AG04449 (cell line): ENCODE results near the gene SEC22A.

Experiments
- CTCF ChIA-PET: fragments of 350-600 bp; formaldehyde crosslinking; extraction: SDS; loops from one replicate; lab custom pipeline; 2021; ENCODE audit warnings: antibody characterized with exemption; lab: Yijun Ruan, JAX
- POLR2A ChIA-PET: fragments of 400-600, 350-600 bp; formaldehyde crosslinking; extraction: SDS; loops from one replicate; lab custom pipeline; 2020; ENCODE audit warnings: antibody characterized with exemption, inconsistent platforms; lab: Yijun Ruan, JAX
- DNase-seq: peaks from one replicate; pipeline ENCODE4 v3.0.0-alpha.2; 2010; ENCODE audit warnings: low read depth, low spot score
- H3K4me3 ChIP-seq: 2 replicates; pipeline ENCODE4 v1.5.1; 2011; ENCODE audit warnings: low read depth, mild to moderate bottlenecking, control low read depth, low read length
- TF ChIP-seq, protein P1 (sequence below): IDR thresholded peaks from one replicate; pipeline ENCODE4 v1.5.1; 2011; ENCODE audit warnings: mild to moderate bottlenecking, moderate library complexity, low read length, control low read depth, inconsistent platforms; ENCODE audit not compliant: insufficient read depth; ENCODE audit errors: missing control alignments

SEC22A gene

DNA sequence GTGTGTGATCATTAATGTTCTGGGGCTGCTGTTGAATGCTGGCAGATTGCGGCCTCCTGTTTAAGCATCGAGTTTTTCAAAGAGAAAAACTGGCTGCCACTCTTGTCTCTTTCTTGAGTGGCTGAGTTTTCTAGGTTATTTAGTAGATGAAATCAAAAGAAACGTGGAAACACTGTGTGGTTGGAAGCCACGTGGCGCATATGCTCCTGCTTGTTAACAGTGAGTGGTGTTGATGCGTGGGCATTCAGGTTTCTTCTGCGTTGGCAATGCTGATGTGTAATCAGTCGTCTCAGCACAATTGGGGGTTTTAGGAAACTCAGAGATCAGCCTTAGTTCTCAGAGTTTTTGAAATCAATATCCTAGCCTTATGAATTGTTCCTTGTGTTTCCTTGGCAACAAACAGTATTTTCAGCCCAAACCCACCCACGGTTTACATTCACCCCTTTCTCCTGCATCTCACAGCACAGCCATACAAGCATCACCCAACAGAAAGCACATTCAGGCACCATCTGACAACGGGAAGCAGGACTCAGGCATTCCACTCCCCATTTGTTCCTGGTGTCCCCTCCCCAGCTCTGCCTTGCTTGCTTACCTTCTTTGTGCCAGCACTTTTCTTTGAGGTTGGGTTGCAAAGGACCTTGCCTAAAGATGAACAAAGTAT lies 74.7 kb downstream of the SEC22A start:
- CTCF ChIA-PET: interaction anchor here (2.2 kb wide), 1 partner anchor 9 kb away, joined by 14 read pairs; no protein-coding TSS in a partner anchor

GRCh38 chr3:123277106-123277505 lies 75.4 kb downstream of the SEC22A start:
- ChIA-PET POLR2A (no interaction called here), CTCF (no interaction called here)
- TF ChIP-seq, protein P1, sequence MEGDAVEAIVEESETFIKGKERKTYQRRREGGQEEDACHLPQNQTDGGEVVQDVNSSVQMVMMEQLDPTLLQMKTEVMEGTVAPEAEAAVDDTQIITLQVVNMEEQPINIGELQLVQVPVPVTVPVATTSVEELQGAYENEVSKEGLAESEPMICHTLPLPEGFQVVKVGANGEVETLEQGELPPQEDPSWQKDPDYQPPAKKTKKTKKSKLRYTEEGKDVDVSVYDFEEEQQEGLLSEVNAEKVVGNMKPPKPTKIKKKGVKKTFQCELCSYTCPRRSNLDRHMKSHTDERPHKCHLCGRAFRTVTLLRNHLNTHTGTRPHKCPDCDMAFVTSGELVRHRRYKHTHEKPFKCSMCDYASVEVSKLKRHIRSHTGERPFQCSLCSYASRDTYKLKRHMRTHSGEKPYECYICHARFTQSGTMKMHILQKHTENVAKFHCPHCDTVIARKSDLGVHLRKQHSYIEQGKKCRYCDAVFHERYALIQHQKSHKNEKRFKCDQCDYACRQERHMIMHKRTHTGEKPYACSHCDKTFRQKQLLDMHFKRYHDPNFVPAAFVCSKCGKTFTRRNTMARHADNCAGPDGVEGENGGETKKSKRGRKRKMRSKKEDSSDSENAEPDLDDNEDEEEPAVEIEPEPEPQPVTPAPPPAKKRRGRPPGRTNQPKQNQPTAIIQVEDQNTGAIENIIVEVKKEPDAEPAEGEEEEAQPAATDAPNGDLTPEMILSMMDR: no peak
- no peak overlapping the region for H3K4me3 ChIP-seq
- DNase-seq: no peak

More for the DNA sequence above, 74.7 kb downstream of the SEC22A start:
- DNase-seq: no peak
- H3K4me3 ChIP-seq: no peak overlapping the region
- POLR2A ChIA-PET: no interaction called here
- TF ChIP-seq, protein P1: no peak

- TF ChIP-seq, protein P1: no peak
- CTCF ChIA-PET: interaction anchor here (1.9 kb wide), 1 partner anchor 51 kb away, joined by 4 read pairs; no protein-coding TSS in a partner anchor
- no peak for DNase-seq
- no peak overlapping the region for H3K4me3 ChIP-seq
- POLR2A ChIA-PET: no interaction called here
Observed at GRCh38 chr3:123278446-123278845, 76.7 kb downstream of the SEC22A start.

DNA sequence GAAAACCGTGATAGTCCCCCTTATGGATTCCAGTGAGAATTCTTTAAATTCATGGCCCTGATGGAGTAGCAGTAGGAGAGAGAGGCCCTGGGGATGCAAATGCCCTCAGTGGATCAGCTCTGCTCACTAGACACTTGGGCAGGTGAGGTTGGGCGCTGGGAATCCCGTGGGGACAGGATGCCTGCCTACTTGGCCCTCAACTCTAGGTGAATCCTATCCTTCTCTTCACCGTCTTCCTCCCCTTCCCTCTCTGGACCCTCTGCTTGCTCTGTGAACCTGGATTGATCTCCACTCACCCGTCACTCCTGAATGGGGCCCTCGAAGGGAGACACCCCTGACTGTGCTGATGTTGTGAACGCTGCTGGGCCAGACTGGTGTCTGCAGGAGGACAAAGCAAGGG lies 77.4 kb downstream of the SEC22A start:
- DNase-seq: no peak
- no peak overlapping the region for H3K4me3 ChIP-seq
- CTCF ChIA-PET: interaction anchor here (1.0 to 1.9 kb wide), 2 partner anchors 12 to 50 kb away, joined by 4 read pairs; no protein-coding TSS in a partner anchor
- POLR2A ChIA-PET: no interaction called here
- TF ChIP-seq, protein P1: no peak

- CTCF ChIA-PET: interaction anchor here (1.1 kb wide), 1 partner anchor 9 kb away, joined by 4 read pairs; no protein-coding TSS in a partner anchor
Observed at GRCh38 chr3:123281406-123281805, 79.7 kb downstream of the SEC22A start.

DNA sequence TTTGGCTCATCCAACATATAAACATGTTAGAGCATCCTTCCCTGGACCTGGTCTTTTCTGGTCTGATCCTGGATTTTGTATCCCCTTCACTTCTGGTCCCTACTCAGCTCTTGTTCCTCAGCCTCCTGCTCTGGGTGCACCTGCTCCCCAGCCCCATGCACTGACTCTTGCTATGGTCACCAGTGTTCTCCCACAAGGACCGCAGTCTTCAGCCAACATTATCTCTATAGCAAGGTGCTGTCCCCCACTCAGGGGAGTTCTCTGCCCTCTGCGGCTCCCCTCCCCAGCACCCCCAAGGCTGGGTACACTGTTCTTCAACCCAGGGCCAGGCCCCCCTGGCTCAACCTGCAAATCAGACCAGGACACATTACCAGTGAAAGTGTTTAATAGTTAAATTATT lies 80.2 kb downstream of the SEC22A start:
- H3K4me3 ChIP-seq: no peak overlapping the region
- DNase-seq: no peak
- ChIA-PET POLR2A (no interaction called here), CTCF (no interaction called here)
- TF ChIP-seq, protein P1: no peak

More at GRCh38 chr3:123281406-123281805, 79.7 kb downstream of the SEC22A start:
- no peak for DNase-seq
- H3K4me3 ChIP-seq: no peak overlapping the region
- POLR2A ChIA-PET: no interaction called here
- TF ChIP-seq, protein P1: no peak
